Spleen (tissue), 11 donors: ENCODE results near the gene ARPP19. TPM values are rescaled to one million over a fixed set of nuclear protein-coding genes. Genes with fewer than 3 reads are reported as not detected.

Source experiments
- DNase-seq: peaks from one replicate; pipeline ENCODE4 v3.0.0-alpha.2; 2020
- H3K27ac ChIP-seq, 8 donors: fragments of 200-600 bp; sonication (generic) in 7 of 8; 1 replicate in 4 of 8; 2 replicates in 4 of 8; pipeline versions ENCODE4 v1.5.0 to v1.8.0; 2016 to 2021; ENCODE audit warnings: inconsistent platforms in 4 of 8, mild to moderate bottlenecking in 4 of 8, moderate library complexity in 1 of 8
- H3K27me3 ChIP-seq, 7 donors: fragments of 200-600 bp; sonication (generic) in 6 of 7; replicated peaks in 1 of 7; 1 replicate in 4 of 7; 2 replicates in 3 of 7; pipeline versions ENCODE4 v1.5.0 to v1.8.0; 2016 to 2021; ENCODE audit warnings: inconsistent platforms in 3 of 7, mild to moderate bottlenecking in 1 of 7
- H3K36me3 ChIP-seq, 6 donors: fragments of 200-600 bp; sonication (generic) in 5 of 6; 1 replicate in 4 of 6; 2 replicates in 2 of 6; pipeline versions ENCODE4 v1.5.0 to v1.8.0; 2016 to 2021; ENCODE audit warnings: inconsistent platforms in 2 of 6
- H3K4me1 ChIP-seq, 6 donors: fragments of 200-600 bp; sonication (generic) in 5 of 6; 1 replicate in 3 of 6; 2 replicates in 3 of 6; pipeline versions ENCODE4 v1.5.0 to v1.8.0; 2016 to 2021; ENCODE audit warnings: inconsistent platforms in 3 of 6
- H3K4me3 ChIP-seq, 8 donors: fragments of 200-600 bp; sonication (generic) in 7 of 8; 1 replicate in 4 of 8; 2 replicates in 4 of 8; pipeline versions ENCODE4 v1.5.0 to v1.8.0; 2016 to 2021; ENCODE audit warnings: inconsistent platforms in 4 of 8, mild to moderate bottlenecking in 4 of 8, moderate library complexity in 2 of 8
- H3K9me3 ChIP-seq, 8 donors: fragments of 200-600 bp; sonication (generic) in 7 of 8; 1 replicate in 4 of 8; 2 replicates in 4 of 8; pipeline versions ENCODE4 v1.5.0 to v1.8.0; 2016 to 2021; ENCODE audit warnings: inconsistent platforms in 4 of 8
- CTCF ChIP-seq, 11 experiments: fragments of 200-600 bp in 7 of 11; fragments of 450-650 bp in 4 of 11; sonication (generic) in 4 of 11; IDR thresholded peaks in 8 of 11; conservative IDR thresholded peaks in 3 of 11; 1 replicate in 7 of 11; 2 replicates in 4 of 11; pipeline versions ENCODE4 v1.4.0 to v1.8.0; 2016 to 2021; ENCODE audit warnings: antibody characterized with exemption in 11 of 11, inconsistent platforms in 4 of 11, mild to moderate bottlenecking in 1 of 11
- POLR2A ChIP-seq, 3 donors: fragments of 450-650 bp; IDR thresholded peaks; one replicate each; pipeline ENCODE4 v1.5.1; 2017; ENCODE audit warnings: antibody characterized with exemption in 3 of 3, mild to moderate bottlenecking in 1 of 3
- POLR2AphosphoS5 ChIP-seq, 3 donors: sonication (generic); formaldehyde crosslinking; IDR thresholded peaks; one replicate each; pipeline ENCODE4 v1.5.1; 2017; ENCODE audit warnings: antibody characterized with exemption in 3 of 3
- WGBS, 5 donors: extraction: QIAGEN DNeasy Blood & Tissue Kit in 3 of 5; methylation state at CpG; one replicate each; pipeline versions ENCODE4 v1.1.5 to v1.1.7; 2013 to 2018; 5-methylcytosine and 5-hydroxymethylcytosine counted together
- intact Hi-C: fragments of 100-400 bp; cut with DNase I; formaldehyde crosslinking; loops from one replicate; pipeline ENCODE4 v1.15.0; 2023; ENCODE audit warnings: low total_unique reads
- polyA plus RNA-seq, 3 donors: library from polyadenylated mRNA; stranded (reverse); fragments of 200-250 nt; gene quantifications; one replicate each; pipeline ENCODE4 v1.2.1, GENCODE V29; 2013
- total RNA-seq, 7 donors: library from RNA; depleted of rRNA in 3 of 7; stranded (reverse); fragments of >200 nt in 3 of 7; fragmentation: NEBNext Ultra II Directional in 4 of 7; extraction: Animal tissue kit (Norgen Biotek cat#: 25700) in 4 of 7; gene quantifications; one replicate each; pipeline versions ENCODE4 v1.1.0 to v1.2.1, GENCODE V29; 2016 to 2021
- donor health status: healthy with polysubstance abuse.
- donor health status: DM: no; HTN: no; CAD: no; lungs with moderate emphysema.
- donor health status: DM: no; HTN: no; CAD: no.
- donor health status: Bipolar disorder and iron deficiency.
- donor health status: healthy.
- donor health status: DM: no; HTN: no; CAD: no.
- donor health status: DM: yes; HTN: yes; CAD: no.

Gene ARPP19
- total and polyA plus RNA-seq, 10 donors = 18.3 to 132 (median 101) TPM

- Histone ChIP-seq H3K36me3 (no peaks in the 10 kb centered on the region), H3K27ac (peak overlapping the region; percentile 66 to 94 (median 86)), H3K27me3 (peaks cover 0 to 12% (median 0%) of the 10 kb centered on the region in 7 donors), H3K4me1 (peaks cover 0 to 53% (median 28%) of the 10 kb centered on the region in 6 donors), H3K9me3 (no peaks in the 10 kb centered on the region), H3K4me3 (peak overlapping the region; percentile 73 to 83 (median 79))
- WGBS, 5 donors = 2 to 7% (median 2%) methylated on average over 16 to 28 of the region's 28 CpGs
- DNase-seq = peak; percentile 77
- intact Hi-C loops = no loop called here
- TF ChIP-seq POLR2A (IDR thresholded peaks at IDR 0.05) = no peak
- TF ChIP-seq CTCF (IDR thresholded peaks at IDR 0.05 in 8 of 11, conservative IDR thresholded peaks at IDR 0.05 in 3 of 11) = no peak
- no peak for TF ChIP-seq POLR2AphosphoS5 (IDR thresholded peaks at IDR 0.05)
Observed at GRCh38 chr15:52529341-52529924, 39.4 kb downstream of the ARPP19 start.

- Histone ChIP-seq H3K4me1 (peaks cover 0 to 60% (median 29%) of the 10 kb centered on the region in 6 donors), H3K27me3 (peaks cover 0 to 12% (median 0%) of the 10 kb centered on the region in 7 donors), H3K4me3 (peak within 1 kb of the TSS; percentile 73 to 83 (median 79)), H3K9me3 (no peaks in the 10 kb centered on the region), H3K27ac (peak within 1 kb of the TSS; percentile 83 to 94 (median 86)), H3K36me3 (no peaks in the 10 kb centered on the region)
- DNase-seq = peak; percentile 96
- intact Hi-C loops = no loop called here
- WGBS, 5 donors = 0 to 1% (median 0%) methylated on average over 65 to 103 of the region's 103 CpGs; no CpG with 5 or more reads in 2 of the 5 donors
- peak in 5 of 11 experiments; percentile 10 to 38 (median 28) for TF ChIP-seq CTCF (IDR thresholded peaks at IDR 0.05 in 8 of 11, conservative IDR thresholded peaks at IDR 0.05 in 3 of 11)
- peak; percentile 65 to 84 (median 77) for TF ChIP-seq POLR2AphosphoS5 (IDR thresholded peaks at IDR 0.05)
- peak in 1 of 3 donors; percentile 3 for TF ChIP-seq POLR2A (IDR thresholded peaks at IDR 0.05)
Observed at GRCh38 chr15:52528564-52529340, 40.1 kb downstream of the ARPP19 start, which contains the start of gene MYO5A. TSS of gene MYO5A (minus strand) at chr15:52528880. CDS start at chr15:52528806, 74 bp downstream.

- WGBS, 5 donors = 3 to 10% (median 4%) methylated on average over 17 to 32 of the region's 32 CpGs
- intact Hi-C loops = no loop called here
- peak; percentile 84 for DNase-seq
- Histone ChIP-seq H3K27me3 (peaks cover 0 to 12% (median 0%) of the 10 kb centered on the region in 7 donors), H3K4me3 (peak overlapping the region; percentile 73 to 83 (median 79)), H3K27ac (peak overlapping the region; percentile 83 to 94 (median 86)), H3K36me3 (no peaks in the 10 kb centered on the region), H3K4me1 (peaks cover 0 to 67% (median 33%) of the 10 kb centered on the region in 6 donors), H3K9me3 (no peaks in the 10 kb centered on the region)
- TF ChIP-seq POLR2AphosphoS5 (IDR thresholded peaks at IDR 0.05) (no peak), CTCF (IDR thresholded peaks at IDR 0.05 in 8 of 11, conservative IDR thresholded peaks at IDR 0.05 in 3 of 11) (no peak)
Observed at GRCh38 chr15:52527911-52528563, 40.8 kb downstream of the ARPP19 start.
